HepG2 (cell line): Measurements from ENCODE around the gene ZBED1. TPM values are rescaled to one million over a fixed set of nuclear protein-coding genes. Genes with fewer than 3 reads are reported as not detected.

ENCODE experiments used
- ATAC-seq: fragments of 200-7000 bp; cut with Tn5 transposase; 3 replicates; pipeline ENCODE4 v1.9.1; 2020; ENCODE audit warnings: mild to moderate bottlenecking, moderate library complexity
- BruUV-seq: library from RNA; stranded (reverse); fragments of 400-500 nt; replicated peaks from 2 replicates; lab custom pipeline; 2021; lab: Mats Ljungman, UMichigan
- CTCF ChIA-PET: fragments of 300-600 bp; formaldehyde crosslinking; extraction: SDS; loops from one replicate; lab custom pipeline; 2021; ENCODE audit warnings: low total read pairs, inconsistent platforms, low intra/inter-chr PET ratio; lab: Yijun Ruan, JAX
- POLR2A ChIA-PET: fragments of 350-600 bp; sonication (Branson Sonifier 250); formaldehyde crosslinking; loops from one replicate; lab custom pipeline; 2020; ENCODE audit warnings: antibody characterized with exemption, inconsistent platforms; lab: Yijun Ruan, JAX
- DNase-seq: peaks from one replicate; pipeline ENCODE4 v3.0.0-alpha.2; 2015; ENCODE audit warnings: low spot score
- FAIRE-seq: peaks from 3 replicates; lab custom pipeline; 2011; peaks lifted over from hg19 to GRCh38; lab: Jason Lieb, UNC
- H2AFZ ChIP-seq: one replicate; pipeline ENCODE4 v1.6.1; 2011; ENCODE audit warnings: low read length, inconsistent platforms
- H3K27ac ChIP-seq: fragments of 300-600 bp; 3 replicates; pipeline ENCODE4 v1.8.0; 2011; ENCODE audit warnings: mixed run types, mild to moderate bottlenecking, mixed read lengths, low read length, inconsistent platforms; ENCODE audit not compliant: insufficient read depth; ENCODE audit errors: extremely low read length
- H3K27me3 ChIP-seq, 2 experiments: fragments of 200-600 bp in 1 of 2; 2 replicates in 1 of 2; 3 replicates in 1 of 2; pipeline versions ENCODE4 v1.6.0 to v1.8.0; 2011; ENCODE audit warnings: low read length in 2 of 2, mild to moderate bottlenecking in 2 of 2, moderate library complexity in 2 of 2, inconsistent platforms in 1 of 2; ENCODE audit not compliant: insufficient read depth in 2 of 2, control insufficient read depth in 1 of 2
- H3K36me3 ChIP-seq, 2 experiments: fragments of 200-600 bp in 1 of 2; replicated peaks in 1 of 2; 2 replicates in 1 of 2; 3 replicates in 1 of 2; pipeline versions ENCODE4 v1.5.1 to v1.8.0; 2011; ENCODE audit warnings: low read length in 2 of 2, inconsistent platforms in 1 of 2; ENCODE audit not compliant: insufficient read depth in 2 of 2, control insufficient read depth in 1 of 2
- H3K4me1 ChIP-seq: 2 replicates; pipeline ENCODE4 v1.5.1; 2012; ENCODE audit warnings: low read length, inconsistent platforms; ENCODE audit not compliant: insufficient read depth
- H3K4me2 ChIP-seq: 2 replicates; pipeline ENCODE4 v1.6.0; 2011; ENCODE audit warnings: low read depth, low read length, inconsistent platforms
- H3K4me3 ChIP-seq, 3 experiments: fragments of 200-600 bp in 1 of 3; sonication (generic), shearing (Covaris generic) in 1 of 3; replicated peaks in 1 of 3; 2 replicates each; pipeline ENCODE4 v1.5.1; 2011 to 2016; ENCODE audit warnings: low read length in 3 of 3, inconsistent platforms in 2 of 3, low read depth in 2 of 3, mild to moderate bottlenecking in 2 of 3, control low read depth in 1 of 3, mixed read lengths in 1 of 3; ENCODE audit not compliant: insufficient read depth in 1 of 3
- H3K79me2 ChIP-seq: one replicate; pipeline ENCODE4 v1.6.1; 2011; ENCODE audit warnings: low read length, inconsistent platforms; ENCODE audit not compliant: insufficient read depth
- H3K9ac ChIP-seq: 2 replicates; pipeline ENCODE4 v1.6.0; 2011; ENCODE audit warnings: mild to moderate bottlenecking, low read depth, low read length, inconsistent platforms; ENCODE audit not compliant: insufficient read depth
- H3K9me3 ChIP-seq: 2 replicates; pipeline ENCODE4 v1.5.1; 2012; ENCODE audit warnings: mild to moderate bottlenecking, low read length
- H4K20me1 ChIP-seq: 2 replicates; pipeline ENCODE4 v1.6.0; 2011; ENCODE audit warnings: inconsistent platforms, mild to moderate bottlenecking, low read length, moderate library complexity; ENCODE audit not compliant: insufficient read depth
- ATF7-NPFF ChIP-seq: sonication (generic); formaldehyde crosslinking; IDR thresholded peaks from 2 replicates; pipeline ENCODE4 v1.8.1; 2023; ENCODE audit warnings: mild to moderate bottlenecking, low read depth, missing genetic modification reagents, moderate library complexity
- CREB1 ChIP-seq, 2 experiments: fragments of 450-650 bp in 1 of 2; IDR thresholded peaks; 2 replicates each; pipeline ENCODE4 v1.6.1; 2016 to 2017; ENCODE audit warnings: control low read depth in 1 of 2, mild to moderate bottlenecking in 1 of 2, missing compliant biosample characterization in 1 of 2, missing genetic modification characterization in 1 of 2
- CSRNP1 ChIP-seq: sonication (generic); formaldehyde crosslinking; IDR thresholded peaks from 2 replicates; pipeline ENCODE4 v1.8.1; 2023; ENCODE audit warnings: mild to moderate bottlenecking, missing genetic modification reagents
- GLI4 ChIP-seq: sonication (generic); formaldehyde crosslinking; IDR thresholded peaks from 2 replicates; pipeline ENCODE4 v1.5.1; 2020; ENCODE audit warnings: missing genetic modification reagents, mild to moderate bottlenecking, moderate library complexity, borderline replicate concordance
- RFX5 ChIP-seq: IDR thresholded peaks from 2 replicates; pipeline ENCODE4 v1.6.1; 2011; ENCODE audit warnings: low read depth, low read length, improper control_type of control experiment
- ZKSCAN5 ChIP-seq: sonication (generic); formaldehyde crosslinking; IDR thresholded peaks from 2 replicates; pipeline ENCODE4 v1.5.1; 2020; ENCODE audit warnings: mild to moderate bottlenecking, missing genetic modification reagents
- ZMAT3 ChIP-seq: sonication (generic); formaldehyde crosslinking; conservative IDR thresholded peaks from 2 replicates; pipeline ENCODE4 v1.7.0; 2021; ENCODE audit warnings: missing genetic modification reagents
- ZNF83 ChIP-seq: sonication (generic); formaldehyde crosslinking; IDR thresholded peaks from 2 replicates; pipeline ENCODE4 v1.4.0; 2020; ENCODE audit warnings: missing genetic modification reagents, mild to moderate bottlenecking, borderline replicate concordance
- ZXDC ChIP-seq: sonication (generic); formaldehyde crosslinking; IDR thresholded peaks from 2 replicates; pipeline ENCODE4 v1.5.0; 2020; ENCODE audit warnings: mild to moderate bottlenecking, missing genetic modification reagents
- WGBS: methylation state at CpG from one replicate; pipeline ENCODE4 v1.1.6; 2017; ENCODE audit warnings: low lambda C conversion rate; 5-methylcytosine and 5-hydroxymethylcytosine counted together
- in situ Hi-C: cut with HindIII; loops from 2 replicates; pipeline ENCODE4 v1.10.0; 2017; ENCODE audit warnings: low pct_unique_long_range_greater_than_20kb; ENCODE audit not compliant: extremely low pct_ligation_motif_present
- intact Hi-C: fragments of 100-400 bp; cut with micrococcal nuclease; formaldehyde crosslinking; loops from one replicate; pipeline ENCODE4 v1.10.0; 2022; ENCODE audit not compliant: unreplicated experiment
- polyA plus RNA-seq, 8 experiments: library from polyadenylated mRNA; depleted of rRNA in 3 of 8; stranded (reverse) in 7 of 8; unstranded in 1 of 8; fragments of >200 nt; fragmentation: Illumina TruSeq in 4 of 8; extraction: Trizol in 4 of 8; gene quantifications; 2 replicates each; pipeline versions ENCODE4 v1.2.1 to v1.2.3, GENCODE V29; 2011 to 2016; ENCODE audit warnings: low read depth in 4 of 8, missing spikeins in 1 of 8, mixed read lengths in 1 of 8; ENCODE audit not compliant: insufficient read depth in 1 of 8
- total RNA-seq, 5 experiments: library from RNA; depleted of rRNA; stranded (reverse); fragments of >200 nt; fragmentation: Illumina TruSeq; extraction: Trizol; gene quantifications; 2 replicates each; pipeline ENCODE4 v1.2.3, GENCODE V29; 2016; ENCODE audit warnings: low read depth in 1 of 5

Gene ZBED1
- total and polyA plus RNA-seq, 2 of the 13 experiments (the other 11 are each of a cell fraction or from before 2014, with no cell fraction given), result 20.0 to 29.8 TPM

- ATAC-seq (no peak), DNase-seq (no peak), FAIRE-seq (no peak)
- no peak overlapping the region for H3K4me3 ChIP-seq
- 89% methylated on average over 8 of the region's 8 CpGs for WGBS
- H3K27me3 ChIP-seq, result peaks cover 0 to 11% of the 10 kb centered on the region in 2 experiments; a peak in 2 of 5 replicates
- no peaks in the 10 kb centered on the region for H3K9me3 ChIP-seq
- no peaks in the 10 kb centered on the region for H3K79me2 ChIP-seq
- TF ChIP-seq ZNF83 (CRISPR knock-in tag) (no peak), ATF7-NPFF (no peak), CSRNP1 (CRISPR knock-in tag) (no peak), ZKSCAN5 (CRISPR knock-in tag) (no peak), ZXDC (CRISPR knock-in tag) (no peak), RFX5 (no peak), ZMAT3 (CRISPR knock-in tag) (no peak), CREB1 (IDR thresholded peaks at IDR 0.05) (peak; percentile 93), CREB1 (CRISPR knock-in tag; IDR thresholded peaks at IDR 0.05) (no peak), GLI4 (no peak)
- H2AFZ ChIP-seq, result no peak overlapping the region
- ChIA-PET POLR2A (no interaction called here), CTCF (no interaction called here)
- H3K36me3 ChIP-seq, result no peaks in the 10 kb centered on the region
- BruUV-seq, result no TSS peak
- no peak overlapping the region for H3K27ac ChIP-seq
- intact Hi-C loops, result no loop called here
- no peak overlapping the region for H3K4me2 ChIP-seq
- H3K4me1 ChIP-seq, result peaks cover 13% of the 10 kb centered on the region
- H4K20me1 ChIP-seq, result no peaks in the 10 kb centered on the region
- no peak overlapping the region for H3K9ac ChIP-seq
- in situ Hi-C loops, result no loop called here
These were observed 19.8 kb upstream of the ZBED1 start for GRCh38 chrX:2520539-2520938.
